GM23338 (cell line): ENCODE data around the gene OR52K1. TPM values are rescaled to one million over a fixed set of nuclear protein-coding genes. Genes with fewer than 3 reads are reported as not detected.

ENCODE experiments used
- ATAC-seq: fragments of 200-7000 bp; cut with Tn5 transposase; 3 replicates; pipeline ENCODE4 v1.9.1; 2020
- DNase-seq: peaks from one replicate; pipeline ENCODE4 v3.0.0-alpha.2; 2015; ENCODE audit warnings: low spot score
- H2AFZ ChIP-seq: fragments of 200-600 bp; sonication (generic); 2 replicates; pipeline ENCODE4 v1.8.0; 2016; ENCODE audit warnings: antibody characterized with exemption, mild to moderate bottlenecking, moderate library complexity
- H3F3A ChIP-seq: fragments of 200-600 bp; sonication (generic); replicated peaks from 2 replicates; pipeline ENCODE4 v1.8.0; 2017; ENCODE audit warnings: antibody characterized with exemption, mixed run types, low read depth
- H3K27ac ChIP-seq: fragments of 200-600 bp; sonication (generic); 2 replicates; pipeline ENCODE4 v1.6.1; 2016; ENCODE audit warnings: low read depth
- H3K27me3 ChIP-seq: fragments of 200-600 bp; sonication (generic); 2 replicates; pipeline ENCODE4 v1.8.0; 2016; ENCODE audit warnings: mild to moderate bottlenecking, mixed run types, moderate library complexity; ENCODE audit not compliant: insufficient read depth
- H3K36me3 ChIP-seq: fragments of 200-600 bp; sonication (generic); 2 replicates; pipeline ENCODE4 v1.8.0; 2016; ENCODE audit warnings: mild to moderate bottlenecking; ENCODE audit not compliant: insufficient read depth
- H3K4me1 ChIP-seq: fragments of 200-600 bp; sonication (generic); 2 replicates; pipeline ENCODE4 v1.8.0; 2016; ENCODE audit warnings: mild to moderate bottlenecking, moderate library complexity; ENCODE audit not compliant: insufficient read depth
- H3K4me2 ChIP-seq: fragments of 200-600 bp; sonication (generic); 2 replicates; pipeline ENCODE4 v1.7.1; 2017; ENCODE audit warnings: mixed run types
- H3K4me3 ChIP-seq: fragments of 200-600 bp; sonication (generic); 2 replicates; pipeline ENCODE4 v1.6.1; 2016; ENCODE audit warnings: mixed run types
- H3K79me2 ChIP-seq: fragments of 200-600 bp; sonication (generic); replicated peaks from 2 replicates; pipeline ENCODE4 v1.8.0; 2017; ENCODE audit warnings: mild to moderate bottlenecking; ENCODE audit not compliant: insufficient read depth
- H3K9me2 ChIP-seq: fragments of 200-600 bp; sonication (generic); 2 replicates; pipeline ENCODE4 v1.8.0; 2017; ENCODE audit not compliant: insufficient read depth
- H4K20me1 ChIP-seq: fragments of 200-600 bp; sonication (generic); replicated peaks from 2 replicates; pipeline ENCODE4 v1.8.0; 2017; ENCODE audit warnings: mild to moderate bottlenecking; ENCODE audit not compliant: insufficient read depth
- H3K27ac Mint-ChIP-seq: 2 replicates; pipeline ENCODE4 v1.8.0; 2020; ENCODE audit warnings: inconsistent platforms, mild to moderate bottlenecking, moderate library complexity, mixed read lengths
- H3K27me3 Mint-ChIP-seq: 3 replicates; pipeline ENCODE4 v1.8.0; 2022; ENCODE audit warnings: low read depth, mild to moderate bottlenecking, moderate library complexity, mixed read lengths, inconsistent platforms; ENCODE audit not compliant: insufficient read depth, poor library complexity
- H3K36me3 Mint-ChIP-seq: 3 replicates; pipeline ENCODE4 v1.8.0; 2021; ENCODE audit warnings: low read depth, mild to moderate bottlenecking, inconsistent platforms, moderate library complexity, mixed read lengths
- H3K4me1 Mint-ChIP-seq: 3 replicates; pipeline ENCODE4 v1.8.0; 2020; ENCODE audit warnings: mild to moderate bottlenecking, inconsistent platforms, mixed read lengths
- H3K4me3 Mint-ChIP-seq: 3 replicates; pipeline ENCODE4 v1.8.0; 2021; ENCODE audit warnings: moderate library complexity, mild to moderate bottlenecking, inconsistent platforms, mixed read lengths
- H3K9me3 Mint-ChIP-seq: 3 replicates; pipeline ENCODE4 v1.8.0; 2020; ENCODE audit warnings: moderate library complexity, mild to moderate bottlenecking, inconsistent platforms, mixed read lengths
- CREB1 ChIP-seq: fragments of 250-450 bp; sonication (Bioruptor Pico); IDR thresholded peaks from 2 replicates; pipeline ENCODE4 v1.5.0; 2020; ENCODE audit warnings: low read depth, mild to moderate bottlenecking, moderate library complexity
- EZH2 ChIP-seq: fragments of 200-600 bp; sonication (generic); IDR thresholded peaks from one replicate; pipeline ENCODE4 v1.8.0; 2017; ENCODE audit warnings: antibody characterized with exemption, mild to moderate bottlenecking, low read depth; ENCODE audit not compliant: unreplicated experiment
- NANOG ChIP-seq: IDR thresholded peaks from 2 replicates; pipeline ENCODE4 v1.6.1; 2016; ENCODE audit warnings: antibody characterized with exemption, borderline replicate concordance
- POLR2AphosphoS5 ChIP-seq: IDR thresholded peaks from 2 replicates; pipeline ENCODE4 v1.6.1; 2016; ENCODE audit warnings: antibody characterized with exemption, low read depth
- STAT1 ChIP-seq: IDR thresholded peaks from one replicate; pipeline ENCODE4 v1.6.1; 2016; ENCODE audit warnings: antibody characterized with exemption; ENCODE audit not compliant: unreplicated experiment
- ZNF114 ChIP-seq: fragments of 250-450 bp; sonication (Bioruptor Pico); IDR thresholded peaks from 2 replicates; pipeline ENCODE4 v1.5.0; 2020; ENCODE audit warnings: mild to moderate bottlenecking, moderate library complexity
- ZNF331 ChIP-seq: fragments of 250-450 bp; sonication (Bioruptor Pico); IDR thresholded peaks from 2 replicates; pipeline ENCODE4 v1.5.0; 2020; ENCODE audit warnings: low read depth, mild to moderate bottlenecking, moderate library complexity
- polyA plus RNA-seq: library from polyadenylated mRNA; unstranded; fragments of >200 nt; fragmentation: Nextera tagmentation; extraction: Ambion mirVana; gene quantifications from 2 replicates; pipeline ENCODE4 v1.2.1, GENCODE V29; 2016
- total RNA-seq: library from RNA; depleted of rRNA; stranded (reverse); fragments of >200 nt; shearing (Covaris generic); gene quantifications from 2 replicates; pipeline ENCODE4 v1.2.3, GENCODE V29; 2014
- TF ChIP-seq, protein P1 (sequence below): fragments of 250-450 bp; sonication (Bioruptor Pico); IDR thresholded peaks from 2 replicates; pipeline ENCODE4 v1.5.0; 2020; ENCODE audit warnings: mild to moderate bottlenecking, moderate library complexity
- TF ChIP-seq, protein P2 (sequence below), 2 experiments: fragments of 200-600 bp in 1 of 2; sonication (generic) in 1 of 2; conservative IDR thresholded peaks; 2 replicates each; pipeline versions ENCODE4 v1.5.1 to v1.6.1; 2016 to 2017; ENCODE audit warnings: antibody characterized with exemption in 2 of 2, low read depth in 2 of 2, mild to moderate bottlenecking in 2 of 2, moderate library complexity in 1 of 2
- TF ChIP-seq, protein P3 (sequence below): IDR thresholded peaks from 2 replicates; pipeline ENCODE4 v1.6.1; 2016; ENCODE audit warnings: antibody characterized with exemption

Gene OR52K1
- total and polyA plus RNA-seq, 2 experiments from 2014 or later = not detected

DNA sequence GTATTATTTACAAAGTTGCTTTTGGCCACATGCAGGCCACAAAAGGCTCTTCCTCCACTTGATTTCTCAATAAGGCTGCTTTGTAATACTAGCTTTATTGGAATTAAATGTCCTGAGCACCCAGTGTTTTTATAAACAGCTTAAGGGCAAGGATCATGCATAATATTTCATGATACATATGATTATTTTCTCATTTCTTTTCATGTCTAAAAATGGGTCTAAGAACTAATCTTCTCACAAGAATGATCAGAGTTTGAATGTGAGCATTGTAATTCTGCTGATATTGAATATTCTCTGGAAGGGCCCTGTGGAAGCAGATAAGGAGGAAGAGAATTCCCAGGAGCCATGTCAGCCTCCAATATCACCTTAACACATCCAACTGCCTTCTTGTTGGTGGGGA, 33.5 kb upstream of the OR52K1 start, which contains the start of gene OR52K2:
TSS of gene OR52K2 (plus strand) at position 301 of the 400 bp plus-strand sequence. CDS start at position 346, 45 bp downstream.
- ATAC-seq (no peak), DNase-seq (no peak)
- Histone ChIP-seq H3K4me2 (no peak within 1 kb of the TSS), H3K27ac (no peak within 1 kb of the TSS), H3F3A (no peaks in the 10 kb centered on the region), H3K4me1 (no peaks in the 10 kb centered on the region), H3K27me3 (no peaks in the 10 kb centered on the region), H3K79me2 (no peaks in the 10 kb centered on the region), H3K4me3 (no peak within 1 kb of the TSS), H4K20me1 (no peaks in the 10 kb centered on the region), H2AFZ (peak within 1 kb of the TSS; percentile 43; the same call in 1 of the 2 replicates), H3K36me3 (no peaks in the 10 kb centered on the region), H3K9me2 (peaks cover 31% of the 10 kb centered on the region; the same call in 1 of the 2 replicates)
- Mint-ChIP-seq H3K27me3 (peaks cover 2% of the 10 kb centered on the region), H3K4me3 (no peak within 1 kb of the TSS), H3K4me1 (no peaks in the 10 kb centered on the region), H3K36me3 (peaks cover 3% of the 10 kb centered on the region; the same call in 2 of the 3 replicates), H3K27ac (no peak within 1 kb of the TSS), H3K9me3 (peaks cover 14% of the 10 kb centered on the region)
- TF ChIP-seq EZH2 (no peak), ZNF331 (CRISPR knock-in tag) (no peak), STAT1 (no peak), POLR2AphosphoS5 (no peak), CREB1 (CRISPR knock-in tag) (no peak), ZNF114 (CRISPR knock-in tag) (no peak), NANOG (no peak)
- TF ChIP-seq, protein P1, sequence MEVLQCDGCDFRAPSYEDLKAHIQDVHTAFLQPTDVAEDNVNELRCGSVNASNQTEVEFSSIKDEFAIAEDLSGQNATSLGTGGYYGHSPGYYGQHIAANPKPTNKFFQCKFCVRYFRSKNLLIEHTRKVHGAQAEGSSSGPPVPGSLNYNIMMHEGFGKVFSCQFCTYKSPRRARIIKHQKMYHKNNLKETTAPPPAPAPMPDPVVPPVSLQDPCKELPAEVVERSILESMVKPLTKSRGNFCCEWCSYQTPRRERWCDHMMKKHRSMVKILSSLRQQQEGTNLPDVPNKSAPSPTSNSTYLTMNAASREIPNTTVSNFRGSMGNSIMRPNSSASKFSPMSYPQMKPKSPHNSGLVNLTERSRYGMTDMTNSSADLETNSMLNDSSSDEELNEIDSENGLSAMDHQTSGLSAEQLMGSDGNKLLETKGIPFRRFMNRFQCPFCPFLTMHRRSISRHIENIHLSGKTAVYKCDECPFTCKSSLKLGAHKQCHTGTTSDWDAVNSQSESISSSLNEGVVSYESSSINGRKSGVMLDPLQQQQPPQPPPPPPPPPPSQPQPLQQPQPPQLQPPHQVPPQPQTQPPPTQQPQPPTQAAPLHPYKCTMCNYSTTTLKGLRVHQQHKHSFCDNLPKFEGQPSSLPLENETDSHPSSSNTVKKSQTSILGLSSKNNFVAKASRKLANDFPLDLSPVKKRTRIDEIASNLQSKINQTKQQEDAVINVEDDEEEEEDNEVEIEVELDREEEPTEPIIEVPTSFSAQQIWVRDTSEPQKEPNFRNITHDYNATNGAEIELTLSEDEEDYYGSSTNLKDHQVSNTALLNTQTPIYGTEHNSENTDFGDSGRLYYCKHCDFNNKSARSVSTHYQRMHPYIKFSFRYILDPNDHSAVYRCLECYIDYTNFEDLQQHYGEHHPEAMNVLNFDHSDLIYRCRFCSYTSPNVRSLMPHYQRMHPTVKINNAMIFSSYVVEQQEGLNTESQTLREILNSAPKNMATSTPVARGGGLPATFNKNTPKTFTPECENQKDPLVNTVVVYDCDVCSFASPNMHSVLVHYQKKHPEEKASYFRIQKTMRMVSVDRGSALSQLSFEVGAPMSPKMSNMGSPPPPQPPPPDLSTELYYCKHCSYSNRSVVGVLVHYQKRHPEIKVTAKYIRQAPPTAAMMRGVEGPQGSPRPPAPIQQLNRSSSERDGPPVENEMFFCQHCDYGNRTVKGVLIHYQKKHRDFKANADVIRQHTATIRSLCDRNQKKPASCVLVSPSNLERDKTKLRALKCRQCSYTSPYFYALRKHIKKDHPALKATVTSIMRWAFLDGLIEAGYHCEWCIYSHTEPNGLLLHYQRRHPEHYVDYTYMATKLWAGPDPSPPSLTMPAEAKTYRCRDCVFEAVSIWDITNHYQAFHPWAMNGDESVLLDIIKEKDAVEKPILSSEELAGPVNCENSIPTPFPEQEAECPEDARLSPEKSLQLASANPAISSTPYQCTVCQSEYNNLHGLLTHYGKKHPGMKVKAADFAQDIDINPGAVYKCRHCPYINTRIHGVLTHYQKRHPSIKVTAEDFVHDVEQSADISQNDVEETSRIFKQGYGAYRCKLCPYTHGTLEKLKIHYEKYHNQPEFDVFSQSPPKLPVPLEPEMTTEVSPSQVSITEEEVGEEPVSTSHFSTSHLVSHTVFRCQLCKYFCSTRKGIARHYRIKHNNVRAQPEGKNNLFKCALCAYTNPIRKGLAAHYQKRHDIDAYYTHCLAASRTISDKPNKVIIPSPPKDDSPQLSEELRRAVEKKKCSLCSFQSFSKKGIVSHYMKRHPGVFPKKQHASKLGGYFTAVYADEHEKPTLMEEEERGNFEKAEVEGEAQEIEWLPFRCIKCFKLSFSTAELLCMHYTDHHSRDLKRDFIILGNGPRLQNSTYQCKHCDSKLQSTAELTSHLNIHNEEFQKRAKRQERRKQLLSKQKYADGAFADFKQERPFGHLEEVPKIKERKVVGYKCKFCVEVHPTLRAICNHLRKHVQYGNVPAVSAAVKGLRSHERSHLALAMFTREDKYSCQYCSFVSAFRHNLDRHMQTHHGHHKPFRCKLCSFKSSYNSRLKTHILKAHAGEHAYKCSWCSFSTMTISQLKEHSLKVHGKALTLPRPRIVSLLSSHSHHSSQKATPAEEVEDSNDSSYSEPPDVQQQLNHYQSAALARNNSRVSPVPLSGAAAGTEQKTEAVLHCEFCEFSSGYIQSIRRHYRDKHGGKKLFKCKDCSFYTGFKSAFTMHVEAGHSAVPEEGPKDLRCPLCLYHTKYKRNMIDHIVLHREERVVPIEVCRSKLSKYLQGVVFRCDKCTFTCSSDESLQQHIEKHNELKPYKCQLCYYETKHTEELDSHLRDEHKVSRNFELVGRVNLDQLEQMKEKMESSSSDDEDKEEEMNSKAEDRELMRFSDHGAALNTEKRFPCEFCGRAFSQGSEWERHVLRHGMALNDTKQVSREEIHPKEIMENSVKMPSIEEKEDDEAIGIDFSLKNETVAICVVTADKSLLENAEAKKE (CRISPR knock-in tag) = no peak
- TF ChIP-seq, protein P2, sequence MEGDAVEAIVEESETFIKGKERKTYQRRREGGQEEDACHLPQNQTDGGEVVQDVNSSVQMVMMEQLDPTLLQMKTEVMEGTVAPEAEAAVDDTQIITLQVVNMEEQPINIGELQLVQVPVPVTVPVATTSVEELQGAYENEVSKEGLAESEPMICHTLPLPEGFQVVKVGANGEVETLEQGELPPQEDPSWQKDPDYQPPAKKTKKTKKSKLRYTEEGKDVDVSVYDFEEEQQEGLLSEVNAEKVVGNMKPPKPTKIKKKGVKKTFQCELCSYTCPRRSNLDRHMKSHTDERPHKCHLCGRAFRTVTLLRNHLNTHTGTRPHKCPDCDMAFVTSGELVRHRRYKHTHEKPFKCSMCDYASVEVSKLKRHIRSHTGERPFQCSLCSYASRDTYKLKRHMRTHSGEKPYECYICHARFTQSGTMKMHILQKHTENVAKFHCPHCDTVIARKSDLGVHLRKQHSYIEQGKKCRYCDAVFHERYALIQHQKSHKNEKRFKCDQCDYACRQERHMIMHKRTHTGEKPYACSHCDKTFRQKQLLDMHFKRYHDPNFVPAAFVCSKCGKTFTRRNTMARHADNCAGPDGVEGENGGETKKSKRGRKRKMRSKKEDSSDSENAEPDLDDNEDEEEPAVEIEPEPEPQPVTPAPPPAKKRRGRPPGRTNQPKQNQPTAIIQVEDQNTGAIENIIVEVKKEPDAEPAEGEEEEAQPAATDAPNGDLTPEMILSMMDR (conservative IDR thresholded peaks at IDR 0.05; ENCODE audit: low read depth in 2 of 2) = no peak
- TF ChIP-seq, protein P3, sequence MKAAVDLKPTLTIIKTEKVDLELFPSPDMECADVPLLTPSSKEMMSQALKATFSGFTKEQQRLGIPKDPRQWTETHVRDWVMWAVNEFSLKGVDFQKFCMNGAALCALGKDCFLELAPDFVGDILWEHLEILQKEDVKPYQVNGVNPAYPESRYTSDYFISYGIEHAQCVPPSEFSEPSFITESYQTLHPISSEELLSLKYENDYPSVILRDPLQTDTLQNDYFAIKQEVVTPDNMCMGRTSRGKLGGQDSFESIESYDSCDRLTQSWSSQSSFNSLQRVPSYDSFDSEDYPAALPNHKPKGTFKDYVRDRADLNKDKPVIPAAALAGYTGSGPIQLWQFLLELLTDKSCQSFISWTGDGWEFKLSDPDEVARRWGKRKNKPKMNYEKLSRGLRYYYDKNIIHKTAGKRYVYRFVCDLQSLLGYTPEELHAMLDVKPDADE = no peak
